Stimulated activated CD4-positive, alpha-beta T cell treated with anti-CD3 and anti-CD28 coated beads, Interleukin-1b, Interleukin-23, amount 100 ng/mL, for 4 hours (primary cell): ENCODE results near the gene LHX6.

ENCODE experiments used
- DNase-seq, 2 donors: peaks; one replicate each; pipeline ENCODE4 v3.0.0-alpha.2; 2020; ENCODE audit warnings: low read depth in 2 of 2

LHX6 gene

GRCh38 chr9:122215663-122216062, 13.1 kb downstream of the LHX6 start:
- no peak for DNase-seq

- DNase-seq, result no peak
These were observed 14.2 kb downstream of the LHX6 start for GRCh38 chr9:122214507-122214906.

DNA sequence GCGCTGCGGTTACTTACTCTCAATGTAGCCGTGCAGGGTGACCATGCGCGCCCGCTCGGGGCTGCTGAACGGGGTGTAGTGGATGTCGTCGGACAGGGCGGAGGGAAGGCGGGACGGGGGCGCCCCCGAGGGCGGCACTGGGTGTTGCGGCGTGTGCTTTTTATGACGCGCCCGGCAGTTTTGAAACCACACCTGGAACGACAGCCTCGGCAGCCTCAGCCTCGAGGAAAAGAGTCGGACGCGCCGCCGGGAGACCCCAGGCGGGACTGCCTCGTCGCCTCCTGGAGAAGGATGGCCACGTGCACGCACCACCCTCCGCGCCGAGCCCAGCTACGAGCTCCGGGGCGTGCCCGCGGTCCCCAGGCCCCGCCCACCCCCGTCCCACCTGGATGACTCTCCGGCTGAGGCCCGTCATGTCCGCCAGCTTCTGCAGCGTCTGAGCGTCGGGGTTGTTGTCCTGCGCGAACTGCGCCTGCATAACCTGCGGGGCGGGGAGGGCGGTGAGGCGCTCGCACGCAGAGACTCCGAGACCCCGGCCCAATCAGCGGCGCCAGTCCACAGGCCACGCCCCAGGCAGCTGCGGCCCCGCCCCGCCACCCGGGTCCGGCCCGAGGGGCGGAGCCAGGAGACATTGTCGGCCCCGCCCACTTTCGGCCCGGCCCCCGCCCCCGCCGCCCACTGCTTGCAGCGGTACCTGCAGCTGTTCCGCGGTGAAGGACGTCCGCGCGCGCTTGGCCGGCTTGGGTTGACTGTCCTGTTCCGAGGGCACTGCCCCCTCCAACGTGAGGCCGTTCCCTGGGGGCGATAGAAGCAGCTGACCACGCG, 15.0 kb downstream of the LHX6 start:
- DNase-seq, result peak; percentile 8 to 46

DNA sequence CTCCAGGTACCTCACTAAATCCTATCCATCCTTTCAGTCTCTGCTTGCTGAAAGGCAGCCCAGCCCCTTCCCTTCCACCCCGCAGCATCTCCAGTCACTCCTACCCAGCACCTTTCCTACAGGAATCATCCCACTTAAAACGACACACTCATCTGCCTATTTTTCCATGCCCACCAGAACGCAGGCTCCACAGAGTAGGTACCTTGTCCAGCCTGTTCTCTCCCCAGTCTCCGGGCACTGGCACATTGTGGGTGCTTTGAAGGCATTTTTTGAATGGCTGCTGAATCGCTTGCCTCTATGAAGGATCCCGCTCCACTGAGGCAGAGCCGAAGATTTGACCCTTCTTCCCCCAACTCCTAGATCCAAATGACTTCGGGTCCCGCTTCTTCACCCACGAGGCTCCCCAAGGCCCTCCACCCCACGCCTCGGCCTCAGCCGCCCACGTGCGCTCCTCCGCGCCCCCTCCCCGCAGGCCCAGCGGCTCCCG, 15.6 kb downstream of the LHX6 start:
- DNase-seq, result no peak

GRCh38 chr9:122212473-122213004, 16.2 kb downstream of the LHX6 start:
- no peak for DNase-seq

- no peak for DNase-seq
These were observed 19.3 kb downstream of the LHX6 start for GRCh38 chr9:122209451-122209850.

- no peak for DNase-seq
These were observed 21.7 kb downstream of the LHX6 start for GRCh38 chr9:122207096-122207495.

DNA sequence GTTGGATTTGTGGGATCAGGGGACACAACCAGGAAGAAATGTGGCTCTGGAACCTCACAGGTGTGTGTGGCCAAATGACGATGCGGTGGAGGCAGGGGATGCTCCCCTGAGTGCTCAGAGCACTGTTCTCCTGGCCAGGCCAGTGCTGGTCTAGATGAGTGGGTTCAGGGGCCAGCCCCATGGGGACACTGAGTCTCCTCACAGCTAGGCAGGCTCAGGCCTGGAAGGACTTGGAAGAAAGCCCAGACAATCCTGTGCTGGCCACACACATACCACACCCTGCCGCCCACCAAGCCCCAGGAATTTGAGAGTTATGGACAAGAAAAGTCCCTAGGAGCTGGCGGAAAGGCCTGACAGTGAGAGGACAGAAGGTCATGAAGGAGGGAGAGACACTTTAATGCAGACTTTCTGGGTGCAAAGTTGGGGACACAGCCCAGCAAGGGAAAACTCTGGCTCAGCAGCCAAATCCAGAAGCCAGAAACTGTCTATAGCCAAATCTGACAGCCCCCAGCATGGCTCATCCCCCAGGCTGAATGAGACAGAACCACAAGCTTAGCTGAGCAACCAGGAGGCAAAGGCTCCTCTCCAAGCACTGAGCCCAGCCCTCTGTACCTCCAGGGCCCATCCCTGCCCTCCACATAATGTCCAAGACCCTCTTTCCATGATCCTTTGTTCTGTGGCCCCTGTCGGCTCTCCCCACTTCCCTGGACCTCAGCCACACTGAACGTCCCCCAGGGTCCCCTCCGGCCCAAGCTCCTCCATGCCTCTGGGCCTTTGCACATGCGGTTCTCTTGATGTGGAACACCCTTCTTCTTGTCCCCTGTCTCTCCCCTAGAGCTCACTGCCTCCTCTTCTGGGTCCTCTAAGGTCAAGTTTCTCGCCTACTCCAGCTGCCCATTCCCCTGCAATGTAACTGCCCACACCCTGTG, 22.4 kb downstream of the LHX6 start:
- DNase-seq, result no peak

DNA sequence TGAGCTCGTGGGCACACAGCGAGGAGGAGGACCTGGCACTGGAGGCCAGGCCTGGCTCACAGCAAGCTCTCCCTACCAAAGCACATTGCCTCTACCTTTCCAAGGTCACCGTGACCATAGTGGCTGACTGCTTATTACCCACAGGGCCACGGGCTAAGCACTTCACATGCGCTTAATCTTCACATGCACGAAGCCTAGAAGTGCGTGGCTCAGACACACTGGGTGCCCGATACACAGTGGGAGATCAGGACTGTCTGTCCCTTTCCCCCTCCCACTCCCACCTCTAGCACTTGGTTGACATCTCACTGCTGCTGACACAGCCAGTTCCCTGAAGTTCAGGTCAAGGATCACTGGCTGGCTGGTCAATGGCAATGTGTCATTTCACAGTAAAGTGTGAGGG, 23.6 kb downstream of the LHX6 start:
- no peak for DNase-seq

DNA sequence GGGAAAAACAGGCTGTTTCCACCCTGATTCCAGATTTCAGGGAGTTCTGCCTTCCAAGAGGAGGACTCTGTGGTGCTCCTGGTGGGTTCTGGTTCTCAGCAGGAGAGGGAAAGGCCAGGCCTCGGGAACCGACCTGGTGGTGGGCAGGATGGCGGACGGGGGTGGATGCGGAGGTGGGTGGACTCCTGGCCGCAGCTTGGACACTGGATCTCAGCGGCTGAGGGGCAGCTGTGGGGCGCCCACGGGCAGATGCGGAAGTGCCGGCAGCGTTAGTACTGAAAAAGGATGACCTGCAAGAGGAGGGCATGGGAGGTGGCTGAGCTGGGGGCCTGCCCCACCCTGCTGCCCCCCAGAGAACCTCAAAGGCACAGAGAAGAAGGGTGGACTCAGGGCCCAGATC, 24.3 kb downstream of the LHX6 start:
- no peak for DNase-seq

- DNase-seq, result no peak
These were observed 24.7 kb downstream of the LHX6 start for GRCh38 chr9:122204055-122204454.

- no peak for DNase-seq
These were observed 26.6 kb downstream of the LHX6 start for GRCh38 chr9:122202111-122202510.

GRCh38 chr9:122201641-122202040, 27.1 kb downstream of the LHX6 start:
- no peak for DNase-seq

- DNase-seq, result no peak
These were observed 27.7 kb downstream of the LHX6 start for GRCh38 chr9:122200960-122201595.

DNA sequence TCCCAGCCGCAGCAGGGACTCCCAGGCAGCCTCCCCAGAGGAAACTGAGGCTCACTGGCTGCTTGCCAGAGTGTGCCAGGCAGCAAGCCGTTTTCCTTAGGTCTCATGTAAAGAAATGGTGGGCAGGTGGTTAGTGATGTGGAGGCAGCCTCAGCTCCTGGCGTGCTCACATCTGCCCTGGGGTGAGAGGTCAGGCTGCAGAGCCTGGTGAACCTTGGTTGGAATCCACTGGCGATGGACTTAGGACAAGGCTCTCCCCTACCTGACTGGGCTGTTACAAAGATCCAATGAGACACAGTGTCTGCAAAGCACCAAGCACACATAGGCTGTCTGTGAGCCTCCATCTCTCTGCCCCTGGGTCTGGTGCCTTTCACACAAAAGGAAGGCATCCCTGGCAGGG, 30.9 kb downstream of the LHX6 start:
- DNase-seq, result no peak

DNA sequence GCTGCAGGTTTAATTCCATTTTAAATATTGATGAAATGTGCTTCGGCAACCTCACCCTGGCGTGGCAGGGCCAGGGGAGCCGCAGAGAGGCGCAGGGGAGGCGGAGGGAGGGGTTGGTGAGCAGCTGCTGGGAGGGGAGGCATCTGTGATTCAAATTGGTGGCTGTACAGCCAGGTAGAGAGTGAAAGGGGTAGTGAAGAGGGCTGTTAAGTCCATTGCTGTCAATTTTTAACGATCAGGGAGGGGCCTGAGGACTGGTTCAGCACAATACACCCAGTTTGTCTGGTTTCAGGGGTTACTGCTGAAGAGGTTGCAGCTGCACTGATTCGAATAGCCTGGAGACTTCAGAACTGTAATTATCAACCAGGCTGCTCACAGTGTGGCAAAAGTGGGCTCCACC, 31.3 kb downstream of the LHX6 start:
- no peak for DNase-seq

DNA sequence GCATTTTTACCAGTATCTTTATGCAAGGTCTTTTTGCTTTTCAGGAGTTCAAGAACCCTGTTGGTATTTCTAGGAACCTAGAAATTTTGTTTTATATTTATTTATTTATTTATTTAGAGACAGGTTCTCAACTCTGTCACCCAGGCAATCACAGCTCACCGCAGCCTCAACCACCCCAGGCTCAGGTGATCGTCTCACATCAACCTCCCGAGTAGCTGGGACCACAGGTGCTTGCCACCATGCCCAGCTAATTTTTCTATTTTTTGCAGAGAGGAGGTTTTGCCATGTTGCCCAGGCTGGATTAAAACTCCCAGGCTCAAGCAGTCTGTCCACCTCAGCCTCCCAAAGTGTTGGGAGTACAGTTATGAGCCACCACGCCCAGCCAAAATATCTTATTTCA, 32.9 kb downstream of the LHX6 start:
- no peak for DNase-seq

GRCh38 chr9:122193651-122194050, 35.1 kb downstream of the LHX6 start:
- DNase-seq, result no peak

- DNase-seq, result no peak
These were observed 35.7 kb downstream of the LHX6 start for GRCh38 chr9:122192914-122193525.

- no peak for DNase-seq
These were observed 36.4 kb downstream of the LHX6 start for GRCh38 chr9:122192261-122192875.

DNA sequence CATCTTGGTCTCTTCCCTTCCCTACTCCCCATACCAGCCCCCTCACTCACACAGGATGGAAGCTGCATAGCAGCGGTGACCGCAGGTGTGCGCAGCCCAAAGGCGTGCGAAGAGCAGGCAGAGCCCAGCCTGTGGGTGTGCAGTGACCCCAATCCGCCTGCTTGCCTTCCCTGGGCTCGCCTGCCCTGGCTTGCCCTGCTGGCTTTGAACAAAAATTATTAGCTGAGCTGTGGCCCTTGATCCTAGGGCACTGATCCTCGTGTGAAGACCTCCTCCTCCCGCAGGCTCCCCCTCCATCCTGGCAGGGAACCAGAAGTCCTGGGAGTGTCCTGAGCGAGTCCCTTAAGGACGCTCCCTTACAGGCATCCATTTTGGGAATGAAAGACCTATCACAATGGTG, 37.2 kb downstream of the LHX6 start:
- no peak for DNase-seq
